ENCODE data around the gene LRP8.

LRP8 gene

DNA sequence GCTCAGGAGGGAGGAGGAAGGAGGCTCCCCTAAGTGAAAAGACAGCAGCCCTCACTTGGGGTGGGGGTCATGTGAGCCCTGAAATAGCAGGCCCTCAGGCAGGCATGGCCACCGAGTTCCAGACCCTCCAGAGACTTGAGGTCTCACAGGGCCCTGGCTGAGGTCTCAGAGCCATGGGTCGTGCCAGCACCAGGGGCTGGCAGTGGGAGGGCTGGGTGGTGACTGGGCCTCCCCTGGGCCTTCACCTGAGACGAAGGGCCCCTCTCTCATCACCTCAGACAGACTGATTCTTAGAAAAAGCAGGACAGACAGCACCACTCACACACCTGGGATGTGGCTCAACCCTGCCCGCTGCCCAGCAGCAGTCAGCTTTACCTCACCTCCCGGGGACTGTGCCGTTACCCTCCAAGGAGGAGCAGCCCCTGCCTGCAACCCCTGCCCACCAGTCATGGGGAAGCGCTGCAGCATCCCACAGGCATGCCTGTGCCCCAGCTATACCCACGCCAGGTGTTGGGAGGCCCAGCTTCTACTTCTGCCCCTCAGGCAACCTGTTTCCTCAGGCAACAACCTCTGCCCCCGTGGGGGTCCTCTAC, 42.6 kb upstream of the LRP8 start:
- Histone ChIP-seq H3K79me2 (ENCODE audit: insufficient read depth, low read length) (no peaks in the 10 kb centered on the region), H3K9me3 (ENCODE audit: insufficient read depth, low read length) (no peaks in the 10 kb centered on the region), H3K27me3 (ENCODE audit: low read length) (no peaks in the 10 kb centered on the region), H3K27ac (ENCODE audit: low read depth, low read length) (no peak overlapping the region), H2AFZ (ENCODE audit: low read depth, low read length, severe bottlenecking) (no peak overlapping the region), H3F3A (ENCODE audit: insufficient read depth) (no peaks in the 10 kb centered on the region), H3K4me3 (ENCODE audit: insufficient read depth, low read length, poor library complexity, severe bottlenecking) (no peak overlapping the region), H3K36me3 (ENCODE audit: low read length) (no peaks in the 10 kb centered on the region), H3K4me2 (ENCODE audit: low read depth, low read length, poor library complexity, severe bottlenecking) (no peak overlapping the region), H3K9ac (ENCODE audit: low read length) (no peak overlapping the region), H3K9me2 (replicated peaks; ENCODE audit: insufficient read depth, low read length) (no peaks in the 10 kb centered on the region), H4K20me1 (ENCODE audit: low read depth, low read length) (no peaks in the 10 kb centered on the region)
- TF ChIP-seq EZH2phosphoT487 (conservative IDR thresholded peaks at IDR 0.05; ENCODE audit: low read length) = no peak
- TF ChIP-seq, protein P1, sequence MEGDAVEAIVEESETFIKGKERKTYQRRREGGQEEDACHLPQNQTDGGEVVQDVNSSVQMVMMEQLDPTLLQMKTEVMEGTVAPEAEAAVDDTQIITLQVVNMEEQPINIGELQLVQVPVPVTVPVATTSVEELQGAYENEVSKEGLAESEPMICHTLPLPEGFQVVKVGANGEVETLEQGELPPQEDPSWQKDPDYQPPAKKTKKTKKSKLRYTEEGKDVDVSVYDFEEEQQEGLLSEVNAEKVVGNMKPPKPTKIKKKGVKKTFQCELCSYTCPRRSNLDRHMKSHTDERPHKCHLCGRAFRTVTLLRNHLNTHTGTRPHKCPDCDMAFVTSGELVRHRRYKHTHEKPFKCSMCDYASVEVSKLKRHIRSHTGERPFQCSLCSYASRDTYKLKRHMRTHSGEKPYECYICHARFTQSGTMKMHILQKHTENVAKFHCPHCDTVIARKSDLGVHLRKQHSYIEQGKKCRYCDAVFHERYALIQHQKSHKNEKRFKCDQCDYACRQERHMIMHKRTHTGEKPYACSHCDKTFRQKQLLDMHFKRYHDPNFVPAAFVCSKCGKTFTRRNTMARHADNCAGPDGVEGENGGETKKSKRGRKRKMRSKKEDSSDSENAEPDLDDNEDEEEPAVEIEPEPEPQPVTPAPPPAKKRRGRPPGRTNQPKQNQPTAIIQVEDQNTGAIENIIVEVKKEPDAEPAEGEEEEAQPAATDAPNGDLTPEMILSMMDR (IDR thresholded peaks at IDR 0.05; ENCODE audit: insufficient read depth, low read length, poor library complexity, severe bottlenecking) = no peak

DNA sequence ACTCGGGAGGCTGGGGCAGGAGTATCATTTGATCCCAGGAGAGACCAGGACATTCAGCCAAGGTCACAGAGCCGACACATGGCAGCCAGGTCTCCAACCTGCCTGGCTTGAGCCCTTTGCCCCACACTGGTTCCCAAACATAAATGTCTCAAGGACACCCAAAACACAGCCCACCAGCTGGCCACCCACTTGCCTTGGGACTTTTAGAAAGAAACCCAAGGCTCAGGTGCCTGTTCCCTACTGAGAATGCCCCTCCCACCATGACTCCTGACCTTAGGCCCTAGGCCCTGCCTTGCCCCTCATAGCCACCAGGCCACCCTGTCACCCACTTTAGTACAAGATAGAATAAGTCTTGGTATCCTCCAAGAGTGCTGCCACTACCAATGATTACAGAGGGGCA, 41.9 kb upstream of the LRP8 start:
- H3K36me3 ChIP-seq (ENCODE audit: low read length) = no peaks in the 10 kb centered on the region
- H3K4me3 ChIP-seq (ENCODE audit: insufficient read depth, low read length, poor library complexity, severe bottlenecking) = no peak overlapping the region
- H3F3A ChIP-seq (ENCODE audit: insufficient read depth) = no peaks in the 10 kb centered on the region
- H4K20me1 ChIP-seq (ENCODE audit: low read depth, low read length) = no peaks in the 10 kb centered on the region
- H3K27ac ChIP-seq (ENCODE audit: low read depth, low read length) = no peak overlapping the region
- H2AFZ ChIP-seq (ENCODE audit: low read depth, low read length, severe bottlenecking) = no peak overlapping the region
- H3K9me3 ChIP-seq (ENCODE audit: insufficient read depth, low read length) = no peaks in the 10 kb centered on the region
- TF ChIP-seq EZH2phosphoT487 (conservative IDR thresholded peaks at IDR 0.05; ENCODE audit: low read length) = no peak
- TF ChIP-seq, protein P1 (IDR thresholded peaks at IDR 0.05; ENCODE audit: insufficient read depth, low read length, poor library complexity, severe bottlenecking) = no peak
- no peaks in the 10 kb centered on the region for H3K79me2 ChIP-seq (ENCODE audit: insufficient read depth, low read length)
- no peak overlapping the region for H3K4me2 ChIP-seq (ENCODE audit: low read depth, low read length, poor library complexity, severe bottlenecking)
- no peak overlapping the region for H3K9ac ChIP-seq (ENCODE audit: low read length)
- no peaks in the 10 kb centered on the region for H3K27me3 ChIP-seq (ENCODE audit: low read length)
- H3K9me2 ChIP-seq (replicated peaks; ENCODE audit: insufficient read depth, low read length) = no peaks in the 10 kb centered on the region

DNA sequence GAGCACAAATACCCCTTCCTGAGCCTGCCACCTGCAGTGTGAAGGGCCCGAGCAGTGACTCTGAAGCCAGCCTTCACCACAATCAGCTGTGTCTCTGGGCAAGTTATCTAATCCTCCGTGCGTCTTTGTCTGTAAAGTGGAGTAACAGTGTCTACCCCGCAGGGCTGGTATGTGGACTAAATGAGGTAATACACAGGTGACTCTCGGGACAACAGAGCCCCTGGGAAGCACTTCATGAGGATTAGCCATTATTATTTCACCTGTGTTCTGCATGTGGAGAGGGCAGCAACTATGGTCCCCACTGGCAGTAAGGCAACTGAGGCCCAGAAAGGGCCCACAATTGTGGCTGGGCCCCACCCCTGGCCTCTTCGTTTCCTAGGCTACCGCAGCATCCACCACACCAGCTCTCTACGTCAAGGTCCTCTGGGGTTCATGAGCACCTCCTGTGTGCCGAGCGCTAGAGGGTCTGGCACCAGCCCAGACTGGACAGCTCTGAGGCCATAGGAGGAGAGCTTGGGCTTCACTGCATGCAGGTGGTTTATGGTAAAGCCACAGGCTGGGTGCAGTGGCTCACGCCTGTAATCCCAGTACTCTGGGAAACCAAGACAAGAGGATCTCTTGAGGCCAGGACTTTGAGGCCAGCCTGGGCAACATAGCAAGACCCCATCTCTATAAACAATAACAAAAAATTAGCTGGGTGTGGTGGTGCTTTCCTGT, 41.3 kb upstream of the LRP8 start:
- Histone ChIP-seq H3K9me2 (replicated peaks; ENCODE audit: insufficient read depth, low read length) (no peaks in the 10 kb centered on the region), H3F3A (ENCODE audit: insufficient read depth) (no peaks in the 10 kb centered on the region), H3K4me2 (ENCODE audit: low read depth, low read length, poor library complexity, severe bottlenecking) (no peak overlapping the region), H3K9ac (ENCODE audit: low read length) (no peak overlapping the region), H3K79me2 (ENCODE audit: insufficient read depth, low read length) (no peaks in the 10 kb centered on the region), H3K27me3 (ENCODE audit: low read length) (no peaks in the 10 kb centered on the region), H3K4me3 (ENCODE audit: insufficient read depth, low read length, poor library complexity, severe bottlenecking) (no peak overlapping the region), H3K9me3 (ENCODE audit: insufficient read depth, low read length) (no peaks in the 10 kb centered on the region), H3K27ac (ENCODE audit: low read depth, low read length) (no peak overlapping the region), H4K20me1 (ENCODE audit: low read depth, low read length) (no peaks in the 10 kb centered on the region), H2AFZ (ENCODE audit: low read depth, low read length, severe bottlenecking) (peak overlapping the region; percentile 96), H3K36me3 (ENCODE audit: low read length) (no peaks in the 10 kb centered on the region)
- no peak for TF ChIP-seq EZH2phosphoT487 (conservative IDR thresholded peaks at IDR 0.05; ENCODE audit: low read length)
- TF ChIP-seq, protein P1 (IDR thresholded peaks at IDR 0.05; ENCODE audit: insufficient read depth, low read length, poor library complexity, severe bottlenecking) = no peak

All from SU-DHL-6 (cell line).